Tibial artery (tissue), 4 donors: ENCODE measurements around the gene CGNL1.
A peak's percentile ranks its signal among the peaks of the same experiment; 100 is the strongest.

Source experiments
- DNase-seq, 2 donors: peaks; one replicate each; pipeline ENCODE4 v3.0.0-alpha.2; 2019
- H3K27ac ChIP-seq, 2 donors: fragments of 200-600 bp; sonication (generic) in 1 of 2; 1 replicate in 1 of 2; 2 replicates in 1 of 2; pipeline ENCODE4 v1.5.1; 2018 to 2019; ENCODE audit warnings: mild to moderate bottlenecking in 1 of 2
- H3K27me3 ChIP-seq, 2 donors: fragments of 200-600 bp; sonication (generic) in 1 of 2; one replicate each; pipeline versions ENCODE4 v1.5.1 to v1.6.0; 2016 to 2019
- H3K36me3 ChIP-seq, 3 donors: fragments of 200-600 bp; sonication (generic) in 2 of 3; one replicate each; pipeline ENCODE4 v1.5.1; 2016 to 2019; ENCODE audit warnings: mild to moderate bottlenecking in 2 of 3
- H3K4me1 ChIP-seq, 4 donors: fragments of 200-600 bp; sonication (generic) in 2 of 4; 1 replicate in 3 of 4; 2 replicates in 1 of 4; pipeline ENCODE4 v1.5.1; 2016 to 2019
- H3K4me3 ChIP-seq, 2 donors: fragments of 200-600 bp; sonication (generic) in 1 of 2; 1 replicate in 1 of 2; 2 replicates in 1 of 2; pipeline ENCODE4 v1.5.1; 2018 to 2019; ENCODE audit warnings: mild to moderate bottlenecking in 2 of 2
- H3K9me3 ChIP-seq, 3 donors: fragments of 200-600 bp; sonication (generic) in 1 of 3; one replicate each; pipeline ENCODE4 v1.5.1; 2016 to 2019
- CTCF ChIP-seq, 2 experiments: fragments of 200-600 bp in 1 of 2; fragments of 450-650 bp in 1 of 2; IDR thresholded peaks; one replicate each; pipeline ENCODE4 v1.5.1; 2017 to 2019; ENCODE audit warnings: antibody characterized with exemption in 2 of 2, mild to moderate bottlenecking in 1 of 2, moderate library complexity in 1 of 2
- intact Hi-C: fragments of 100-400 bp; cut with DNase I; formaldehyde crosslinking; loops from one replicate; pipeline ENCODE4 v1.15.0; 2023; ENCODE audit warnings: low total_unique reads

The CGNL1 gene

GRCh38 chr15:57555270-57555669, 179.0 kb downstream of the CGNL1 start:
- H3K4me3 ChIP-seq, result no peak overlapping the region
- H3K27me3 ChIP-seq, result no peaks in the 10 kb centered on the region
- peaks cover 0 to 8% (median 0%) of the 10 kb centered on the region in 4 donors for H3K4me1 ChIP-seq
- H3K27ac ChIP-seq, result no peak overlapping the region
- intact Hi-C loops, result no loop called here
- no peak for DNase-seq
- no peaks in the 10 kb centered on the region for H3K9me3 ChIP-seq
- TF ChIP-seq CTCF (IDR thresholded peaks at IDR 0.05), result no peak
- no peaks in the 10 kb centered on the region for H3K36me3 ChIP-seq

GRCh38 chr15:57556040-57556439, 179.7 kb downstream of the CGNL1 start:
- Histone ChIP-seq H3K4me1 (peaks cover 0 to 7% (median 0%) of the 10 kb centered on the region in 4 donors), H3K27me3 (no peaks in the 10 kb centered on the region), H3K9me3 (no peaks in the 10 kb centered on the region), H3K4me3 (no peak overlapping the region), H3K27ac (no peak overlapping the region), H3K36me3 (no peaks in the 10 kb centered on the region)
- no peak for TF ChIP-seq CTCF (IDR thresholded peaks at IDR 0.05)
- DNase-seq, result no peak
- intact Hi-C loops, result no loop called here

GRCh38 chr15:57557267-57557666, 181.0 kb downstream of the CGNL1 start:
- Histone ChIP-seq H3K9me3 (no peaks in the 10 kb centered on the region), H3K36me3 (no peaks in the 10 kb centered on the region), H3K4me3 (no peak overlapping the region), H3K27me3 (no peaks in the 10 kb centered on the region), H3K4me1 (no peaks in the 10 kb centered on the region), H3K27ac (no peak overlapping the region)
- intact Hi-C loops, result no loop called here
- no peak for TF ChIP-seq CTCF (IDR thresholded peaks at IDR 0.05)
- DNase-seq, result no peak

- Histone ChIP-seq H3K36me3 (no peaks in the 10 kb centered on the region), H3K27ac (no peak overlapping the region), H3K4me1 (no peaks in the 10 kb centered on the region), H3K27me3 (no peaks in the 10 kb centered on the region), H3K9me3 (no peaks in the 10 kb centered on the region), H3K4me3 (no peak overlapping the region)
- TF ChIP-seq CTCF (IDR thresholded peaks at IDR 0.05), result no peak
- DNase-seq, result no peak
- intact Hi-C loops, result no loop called here
Observed at GRCh38 chr15:57557810-57558209, 181.5 kb downstream of the CGNL1 start.

GRCh38 chr15:57559875-57560274, 183.6 kb downstream of the CGNL1 start:
- intact Hi-C loops, result loop anchor here (5.0 kb wide), 1 partner anchor 302 kb away; no protein-coding TSS in a partner anchor

More at GRCh38 chr15:57559875-57560274, 183.6 kb downstream of the CGNL1 start:
- Histone ChIP-seq H3K4me1 (no peaks in the 10 kb centered on the region), H3K4me3 (no peak overlapping the region), H3K27me3 (no peaks in the 10 kb centered on the region), H3K27ac (no peak overlapping the region), H3K36me3 (no peaks in the 10 kb centered on the region), H3K9me3 (no peaks in the 10 kb centered on the region)
- peak; percentile 72 to 77 for DNase-seq
- peak; percentile 73 to 83 for TF ChIP-seq CTCF (IDR thresholded peaks at IDR 0.05)
